B cell (primary cell): ENCODE data around the gene UBQLNL. TPM values are rescaled to one million over a fixed set of nuclear protein-coding genes. Genes with fewer than 3 reads are reported as not detected.

Experiments used
- ATAC-seq: fragments of 200-7000 bp; cut with Tn5 transposase; one replicate; pipeline ENCODE4 v1.10.0; 2021; ENCODE audit warnings: low read depth, mild to moderate bottlenecking, moderate number of reproducible peaks, moderate library complexity
- CTCF ChIA-PET: fragments of 350-600 bp; sonication (Branson Sonifier 250); formaldehyde crosslinking; loops from one replicate; lab custom pipeline; 2021; ENCODE audit warnings: antibody characterized with exemption, inconsistent platforms; lab: Charles Lee
- POLR2A ChIA-PET: fragments of 350-600 bp; sonication (Branson Sonifier 250); formaldehyde crosslinking; loops from one replicate; lab custom pipeline; 2021; ENCODE audit warnings: antibody characterized with exemption; lab: Charles Lee
- DNase-seq: peaks from one replicate; pipeline ENCODE4 v3.0.0; 2013
- H2AFZ ChIP-seq: 2 replicates; pipeline ENCODE4 v1.6.1; 2012; ENCODE audit warnings: mild to moderate bottlenecking, low read depth, low read length; ENCODE audit not compliant: insufficient read depth, poor library complexity, severe bottlenecking
- H3K27ac ChIP-seq, 2 donors: 1 replicate in 1 of 2; 2 replicates in 1 of 2; pipeline ENCODE4 v1.5.1; 2012 to 2013; ENCODE audit warnings: low read length in 2 of 2, mild to moderate bottlenecking in 2 of 2, moderate library complexity in 1 of 2
- H3K27me3 ChIP-seq, 4 experiments: fragments of 200-600 bp in 1 of 4; sonication (generic) in 1 of 4; replicated peaks in 1 of 4; 1 replicate in 2 of 4; 2 replicates in 2 of 4; pipeline versions ENCODE4 v1.6.1 to v1.7.0; 2013 to 2016; ENCODE audit warnings: low read length in 3 of 4, mild to moderate bottlenecking in 2 of 4, mixed read lengths in 1 of 4, moderate library complexity in 1 of 4; ENCODE audit not compliant: insufficient read depth in 4 of 4, control insufficient read depth in 3 of 4; ENCODE audit errors: control extremely low read depth in 1 of 4
- H3K36me3 ChIP-seq, 2 experiments: replicated peaks in 1 of 2; 1 replicate in 1 of 2; 2 replicates in 1 of 2; pipeline versions ENCODE4 v1.6.1 to v1.7.1; 2013; ENCODE audit warnings: low read length in 1 of 2; ENCODE audit not compliant: insufficient read depth in 2 of 2, control insufficient read depth in 1 of 2; ENCODE audit errors: control extremely low read depth in 1 of 2, extremely low read depth in 1 of 2
- H3K4me1 ChIP-seq, 2 donors: fragments of 200-600 bp in 1 of 2; sonication (generic) in 1 of 2; 1 replicate in 1 of 2; 2 replicates in 1 of 2; pipeline versions ENCODE4 v1.5.1 to v1.6.1; 2013 to 2017; ENCODE audit warnings: low read length in 2 of 2; ENCODE audit not compliant: control insufficient read depth in 2 of 2, insufficient read depth in 2 of 2
- H3K4me2 ChIP-seq: replicated peaks from 2 replicates; pipeline ENCODE3; 2012; ENCODE audit warnings: mild to moderate bottlenecking, low read depth, low read length; ENCODE audit not compliant: poor library complexity, severe bottlenecking
- H3K4me3 ChIP-seq, 5 experiments: fragments of 200-600 bp in 1 of 5; sonication (generic) in 1 of 5; 1 replicate in 3 of 5; 2 replicates in 2 of 5; pipeline versions ENCODE4 v1.5.1 to v1.7.0; 2011 to 2016; ENCODE audit warnings: low read length in 4 of 5, mild to moderate bottlenecking in 4 of 5, low read depth in 2 of 5, control low read depth in 1 of 5, moderate library complexity in 1 of 5; ENCODE audit not compliant: insufficient read depth in 1 of 5; ENCODE audit errors: control extremely low read depth in 1 of 5, extremely low read depth in 1 of 5
- H3K79me2 ChIP-seq: fragments of 200-600 bp; sonication (generic); one replicate; pipeline ENCODE4 v1.6.0; 2016; ENCODE audit warnings: low read length; ENCODE audit not compliant: control insufficient read depth, insufficient read depth
- H3K9ac ChIP-seq: fragments of 200-600 bp; sonication (generic); 2 replicates; pipeline ENCODE4 v1.6.1; 2017; ENCODE audit warnings: mild to moderate bottlenecking, low read length, moderate library complexity
- H3K9me3 ChIP-seq, 3 donors: one replicate each; pipeline versions ENCODE4 v1.6.1 to v1.7.1; 2013; ENCODE audit warnings: low read length in 2 of 3; ENCODE audit not compliant: control insufficient read depth in 2 of 3, insufficient read depth in 1 of 3; ENCODE audit errors: control extremely low read depth in 1 of 3
- H4K20me1 ChIP-seq: 2 replicates; pipeline ENCODE4 v1.6.0; 2012; ENCODE audit warnings: mild to moderate bottlenecking, low read length; ENCODE audit not compliant: insufficient read depth, control insufficient read depth, poor library complexity, severe bottlenecking
- H3K27ac Mint-ChIP-seq: one replicate; pipeline ENCODE4 v1.8.0; 2021; ENCODE audit warnings: mixed read lengths
- H3K27me3 Mint-ChIP-seq: one replicate; pipeline ENCODE4 v1.8.0; 2021; ENCODE audit warnings: mixed read lengths
- H3K4me1 Mint-ChIP-seq: one replicate; pipeline ENCODE4 v1.8.0; 2021; ENCODE audit warnings: mixed read lengths
- H3K4me3 Mint-ChIP-seq: one replicate; pipeline ENCODE4 v1.8.0; 2021; ENCODE audit warnings: mixed read lengths
- H3K9me3 Mint-ChIP-seq: one replicate; pipeline ENCODE4 v1.8.0; 2022; ENCODE audit warnings: mixed read lengths; ENCODE audit not compliant: insufficient read depth
- CTCF ChIP-seq: fragments of 200-600 bp; IDR thresholded peaks from one replicate; pipeline ENCODE4 v1.8.0; 2022; ENCODE audit warnings: antibody characterized with exemption, mild to moderate bottlenecking
- EZH2 ChIP-seq: IDR thresholded peaks from 2 replicates; pipeline ENCODE4 v1.6.1; 2012; ENCODE audit warnings: borderline replicate concordance, low read depth, mild to moderate bottlenecking, moderate library complexity, low read length; ENCODE audit not compliant: insufficient read depth, poor library complexity, severe bottlenecking
- WGBS: methylation state at CpG from one replicate; pipeline ENCODE4 v1.1.5; 2013; ENCODE audit warnings: missing lambda C conversion rate; ENCODE audit not compliant: insufficient coverage; 5-methylcytosine and 5-hydroxymethylcytosine counted together
- intact Hi-C: fragments of 100-400 bp; cut with micrococcal nuclease; formaldehyde crosslinking; loops from one replicate; pipeline ENCODE4 v1.10.0; 2022
- polyA plus RNA-seq: library from polyadenylated mRNA; depleted of rRNA; stranded (reverse); fragments of >200 nt; gene quantifications from 2 replicates; pipeline ENCODE4 v1.2.3, GENCODE V29; 2012
- total RNA-seq, 2 donors: library from RNA; stranded (reverse); fragments of 120-200 nt in 1 of 2; gene quantifications; 1 replicate in 1 of 2; 2 replicates in 1 of 2; pipeline versions ENCODE4 v1.2.3 to v1.2.4, GENCODE V29; 2013 to 2022

Gene UBQLNL
- total and polyA plus RNA-seq, 2 donors (not counting 1 experiment from before 2014, with no cell fraction given): 1.3 to 1.9 TPM

- ChIA-PET POLR2A (no interaction called here), CTCF (no interaction called here)
- Mint-ChIP-seq H3K9me3 (no peaks in the 10 kb centered on the region), H3K4me1 (no peaks in the 10 kb centered on the region), H3K27ac (no peak overlapping the region), H3K27me3 (peaks cover 9% of the 10 kb centered on the region), H3K4me3 (no peak overlapping the region)
- intact Hi-C loops: no loop called here
- Histone ChIP-seq H2AFZ (no peak overlapping the region), H3K9me3 (no peaks in the 10 kb centered on the region), H4K20me1 (no peaks in the 10 kb centered on the region), H3K9ac (no peak overlapping the region), H3K79me2 (no peaks in the 10 kb centered on the region), H3K4me1 (no peaks in the 10 kb centered on the region), H3K27ac (no peak overlapping the region), H3K27me3 (no peaks in the 10 kb centered on the region), H3K4me3 (no peak overlapping the region), H3K4me2 (no peak overlapping the region), H3K36me3 (no peaks in the 10 kb centered on the region)
- TF ChIP-seq EZH2 (no peak), CTCF (no peak)
- ATAC-seq (no peak), DNase-seq (no peak)
- no CpG with 5 or more reads among the region's 1 CpG for WGBS
Observed at GRCh38 chr11:5547982-5548381, 31.5 kb upstream of the UBQLNL start.

DNA sequence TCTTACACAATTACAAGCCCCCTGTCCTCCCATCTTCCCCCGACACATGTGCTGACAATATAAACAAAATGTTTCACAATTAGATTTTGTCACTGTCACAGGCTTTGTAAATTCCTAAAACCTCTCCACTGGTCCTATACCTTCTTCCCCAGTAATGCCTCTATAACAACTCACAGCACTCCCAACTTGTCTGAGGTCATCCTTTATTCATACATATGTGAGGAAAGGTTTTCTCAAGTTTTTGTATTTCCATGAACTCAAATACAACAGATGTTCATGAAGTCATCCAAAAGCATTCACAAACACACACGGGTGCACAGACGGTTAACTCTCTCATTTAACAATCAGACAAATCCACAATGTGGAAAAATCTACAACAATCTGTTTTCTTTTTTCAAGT is 30.0 kb upstream of the UBQLNL start:
- Mint-ChIP-seq H3K4me3 (no peak overlapping the region), H3K9me3 (no peaks in the 10 kb centered on the region), H3K4me1 (no peaks in the 10 kb centered on the region), H3K27ac (no peak overlapping the region), H3K27me3 (peaks cover under 1% of the 10 kb centered on the region)
- Histone ChIP-seq H3K36me3 (no peaks in the 10 kb centered on the region), H3K4me3 (no peak overlapping the region), H2AFZ (no peak overlapping the region), H3K79me2 (no peaks in the 10 kb centered on the region), H3K27me3 (no peaks in the 10 kb centered on the region), H3K9me3 (no peaks in the 10 kb centered on the region), H3K9ac (no peak overlapping the region), H3K4me2 (no peak overlapping the region), H3K27ac (no peak overlapping the region), H3K4me1 (no peaks in the 10 kb centered on the region), H4K20me1 (no peaks in the 10 kb centered on the region)
- ChIA-PET CTCF (no interaction called here), POLR2A (no interaction called here)
- TF ChIP-seq CTCF (no peak), EZH2 (no peak)
- intact Hi-C loops: no loop called here
- no peak for ATAC-seq
- no peak for DNase-seq
- 100% methylated on average over 1 of the region's 3 CpGs for WGBS
